Smooth muscle cell (in vitro differentiated cells): ENCODE results near the gene UNC5B. TPM values are rescaled to one million over a fixed set of nuclear protein-coding genes. Genes with fewer than 3 reads are reported as not detected.

ENCODE experiments used
- DNase-seq: peaks from one replicate; lab custom pipeline; 2025; ENCODE audit not compliant: unreplicated experiment; lab: John Stamatoyannopoulos, UW
- H2AFZ ChIP-seq: fragments of 200-600 bp; sonication (generic); 2 replicates; pipeline ENCODE4 v1.6.0; 2016; ENCODE audit warnings: antibody characterized with exemption, low read depth, mild to moderate bottlenecking
- H3F3A ChIP-seq: fragments of 200-600 bp; sonication (generic); 2 replicates; pipeline ENCODE4 v1.6.0; 2017; ENCODE audit warnings: antibody characterized with exemption, low read depth
- H3K27ac ChIP-seq: fragments of 200-600 bp; sonication (generic); 2 replicates; pipeline ENCODE4 v1.5.1; 2016; ENCODE audit warnings: low read depth, mild to moderate bottlenecking
- H3K27me3 ChIP-seq: fragments of 200-600 bp; sonication (generic); 2 replicates; pipeline ENCODE4 v1.6.1; 2016; ENCODE audit warnings: low read depth, mild to moderate bottlenecking
- H3K36me3 ChIP-seq: fragments of 200-600 bp; sonication (generic); 2 replicates; pipeline ENCODE4 v1.5.1; 2016; ENCODE audit warnings: low read depth
- H3K4me1 ChIP-seq: fragments of 200-600 bp; sonication (generic); 2 replicates; pipeline ENCODE4 v1.5.1; 2016; ENCODE audit warnings: low read depth
- H3K4me2 ChIP-seq: fragments of 200-600 bp; sonication (generic); 2 replicates; pipeline ENCODE4 v1.6.0; 2016; ENCODE audit warnings: mild to moderate bottlenecking
- H3K4me3 ChIP-seq: fragments of 200-600 bp; sonication (generic); 2 replicates; pipeline ENCODE4 v1.5.1; 2016; ENCODE audit warnings: mild to moderate bottlenecking
- H3K79me2 ChIP-seq: fragments of 200-600 bp; sonication (generic); 2 replicates; pipeline ENCODE4 v1.6.0; 2016; ENCODE audit warnings: low read depth, mild to moderate bottlenecking
- H3K9ac ChIP-seq: fragments of 200-600 bp; sonication (generic); 2 replicates; pipeline ENCODE4 v1.6.0; 2016; ENCODE audit warnings: low read depth
- H3K9me3 ChIP-seq: fragments of 200-600 bp; sonication (generic); replicated peaks from 2 replicates; pipeline ENCODE4 v1.5.1; 2016; ENCODE audit warnings: low read depth
- H4K20me1 ChIP-seq: fragments of 200-600 bp; sonication (generic); 2 replicates; pipeline ENCODE4 v1.6.0; 2016; ENCODE audit warnings: low read depth
- CTCF ChIP-seq: fragments of 200-600 bp; sonication (generic); IDR thresholded peaks from 2 replicates; pipeline ENCODE4 v1.5.1; 2017; ENCODE audit warnings: borderline replicate concordance, mild to moderate bottlenecking, antibody characterized with exemption; ENCODE audit not compliant: insufficient read depth, poor library complexity, severe bottlenecking
- WGBS: methylation state at CpG from one replicate; pipeline ENCODE4 v1.1.7; 2016; ENCODE audit warnings: low lambda C conversion rate; 5-methylcytosine and 5-hydroxymethylcytosine counted together
- polyA plus RNA-seq: library from polyadenylated mRNA; unstranded; fragments of >200 nt; fragmentation: Nextera tagmentation; extraction: Ambion mirVana; gene quantifications from 2 replicates; pipeline ENCODE4 v1.2.1, GENCODE V29; 2016
- total RNA-seq: library from RNA; depleted of rRNA; stranded (reverse); fragments of >200 nt; gene quantifications from 2 replicates; pipeline ENCODE4 v1.2.3, GENCODE V29; 2014

Gene UNC5B
- total and polyA plus RNA-seq, 2 experiments from 2014 or later = 89.6 to 142 TPM

GRCh38 chr10:71286521-71287294 lies 74.3 kb downstream of the UNC5B start:
- H3K27ac ChIP-seq = no peak overlapping the region
- no peaks in the 10 kb centered on the region for H3K9me3 ChIP-seq
- H3K4me2 ChIP-seq = no peak overlapping the region
- no peak overlapping the region for H3K9ac ChIP-seq
- WGBS = 95% methylated on average over 17 of the region's 17 CpGs
- H3K27me3 ChIP-seq = no peaks in the 10 kb centered on the region
- DNase-seq = no peak
- H2AFZ ChIP-seq = no peak overlapping the region
- H3K79me2 ChIP-seq = peaks cover 40% of the 10 kb centered on the region
- TF ChIP-seq CTCF = no peak
- H3K4me3 ChIP-seq = no peak overlapping the region
- peaks cover 100% of the 10 kb centered on the region for H4K20me1 ChIP-seq
- peaks cover under 1% of the 10 kb centered on the region for H3K36me3 ChIP-seq
- no peaks in the 10 kb centered on the region for H3K4me1 ChIP-seq
- no peaks in the 10 kb centered on the region for H3F3A ChIP-seq

- 91% methylated on average over 14 of the region's 14 CpGs for WGBS
- TF ChIP-seq CTCF = no peak
- H3F3A ChIP-seq = no peaks in the 10 kb centered on the region
These were observed 75.1 kb downstream of the UNC5B start for GRCh38 chr10:71287456-71287855.

GRCh38 chr10:71288461-71288860 lies 76.1 kb downstream of the UNC5B start:
- no peaks in the 10 kb centered on the region for H3K4me1 ChIP-seq
- peaks cover 11% of the 10 kb centered on the region for H3K36me3 ChIP-seq
- no peak for TF ChIP-seq CTCF
- H2AFZ ChIP-seq = no peak overlapping the region
- H3K9me3 ChIP-seq = no peaks in the 10 kb centered on the region
- DNase-seq = no peak
- no peak overlapping the region for H3K27ac ChIP-seq
- WGBS = 96% methylated on average over 15 of the region's 15 CpGs
- H3K4me2 ChIP-seq = no peak overlapping the region
- H3K9ac ChIP-seq = no peak overlapping the region
- H3K4me3 ChIP-seq = no peak overlapping the region
- peaks cover 98% of the 10 kb centered on the region for H4K20me1 ChIP-seq
- peaks cover 28% of the 10 kb centered on the region for H3K79me2 ChIP-seq
- no peaks in the 10 kb centered on the region for H3K27me3 ChIP-seq
- no peaks in the 10 kb centered on the region for H3F3A ChIP-seq

More at GRCh38 chr10:71287456-71287855, 75.1 kb downstream of the UNC5B start:
- Histone ChIP-seq H3K9ac (no peak overlapping the region), H3K27ac (no peak overlapping the region), H3K9me3 (no peaks in the 10 kb centered on the region), H3K4me2 (no peak overlapping the region), H3K4me3 (no peak overlapping the region), H4K20me1 (peaks cover 100% of the 10 kb centered on the region), H3K36me3 (peaks cover 6% of the 10 kb centered on the region), H3K27me3 (no peaks in the 10 kb centered on the region), H2AFZ (no peak overlapping the region), H3K79me2 (peaks cover 38% of the 10 kb centered on the region), H3K4me1 (no peaks in the 10 kb centered on the region)
- no peak for DNase-seq
